ENCODE results near the gene STBD1. TPM values are rescaled to one million over a fixed set of nuclear protein-coding genes. Genes with fewer than 3 reads are reported as not detected.
"Not testable (repeated sequence)": the region's sequence is repeated elsewhere in the genome, so short reads cannot be mapped to it uniquely, and the experiment has no call there.

Gene STBD1
- 0.57 and 1.8 TPM in 2 replicates for total RNA-seq (2014; rRNA removed; shearing (Covaris generic))

DNA sequence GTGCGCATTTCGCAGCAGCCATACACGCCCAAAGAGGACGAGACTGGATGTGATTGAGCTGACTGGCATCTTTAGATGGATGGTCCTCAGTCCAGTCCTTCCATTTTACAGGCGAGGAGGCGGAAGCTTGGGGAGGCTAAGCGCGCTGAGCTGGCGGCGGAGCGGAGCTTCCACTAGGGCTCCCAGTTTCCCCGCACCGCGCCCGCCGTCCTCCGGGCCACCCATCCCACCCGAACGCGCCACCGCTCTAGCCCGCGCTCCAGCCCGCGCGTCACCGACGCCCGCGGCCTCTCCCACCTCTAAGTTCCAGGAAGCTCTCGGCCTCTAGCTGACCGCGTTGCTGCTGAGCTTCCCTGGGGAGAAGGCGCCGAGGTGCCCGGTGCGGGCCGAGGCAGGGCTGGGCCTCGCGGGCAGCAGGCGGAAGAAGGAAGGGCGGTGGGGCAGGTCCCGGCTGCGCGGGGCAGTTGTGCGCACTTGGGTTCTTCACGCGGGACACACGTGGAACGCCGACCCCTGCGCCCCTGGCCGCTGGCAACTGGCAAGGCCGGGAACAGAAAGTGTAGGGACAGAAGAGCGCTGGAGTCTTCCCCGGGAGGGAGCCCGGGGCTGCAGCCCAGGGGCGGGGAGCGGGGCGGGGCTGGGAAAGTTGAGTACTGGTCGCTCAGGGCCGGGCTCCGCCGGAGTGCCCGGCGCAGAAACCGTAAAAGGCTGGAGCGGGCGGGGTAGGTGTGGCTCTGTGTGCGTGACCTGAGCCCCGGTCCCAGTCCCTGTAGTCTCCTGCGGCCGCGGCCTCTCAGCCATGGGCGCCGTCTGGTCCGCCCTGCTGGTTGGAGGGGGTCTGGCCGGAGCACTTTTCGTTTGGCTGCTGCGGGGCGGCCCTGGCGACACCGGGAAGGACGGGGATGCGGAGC lies at the start of gene STBD1:
TSS of gene STBD1 (plus strand) at position 763 of the 911 bp plus-strand sequence. CDS start at position 800, 37 bp downstream.
- DNase-seq (ENCODE audit: low read depth): peak; percentile 42

DNA sequence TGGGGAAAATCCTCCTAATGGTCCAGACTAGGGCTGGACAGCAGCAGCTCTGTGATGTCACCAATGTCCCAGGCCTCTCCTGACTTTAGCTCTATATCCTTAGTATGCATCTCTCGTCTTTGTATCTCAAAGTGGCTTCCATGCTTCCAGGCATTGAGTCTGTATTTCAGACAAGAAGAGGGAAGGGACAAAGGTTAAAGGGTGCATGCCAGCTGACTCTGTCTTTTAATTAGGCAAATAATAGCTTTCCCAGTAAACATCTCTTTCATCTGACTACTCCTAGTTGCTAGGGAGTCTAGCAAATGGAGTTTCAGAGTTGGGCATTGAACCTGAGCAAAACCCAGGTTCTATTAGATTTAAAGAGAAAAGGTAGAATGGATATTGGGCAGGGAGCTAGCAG lies 49.6 kb upstream of the STBD1 start:
- no peak for DNase-seq (ENCODE audit: low read depth)

DNA sequence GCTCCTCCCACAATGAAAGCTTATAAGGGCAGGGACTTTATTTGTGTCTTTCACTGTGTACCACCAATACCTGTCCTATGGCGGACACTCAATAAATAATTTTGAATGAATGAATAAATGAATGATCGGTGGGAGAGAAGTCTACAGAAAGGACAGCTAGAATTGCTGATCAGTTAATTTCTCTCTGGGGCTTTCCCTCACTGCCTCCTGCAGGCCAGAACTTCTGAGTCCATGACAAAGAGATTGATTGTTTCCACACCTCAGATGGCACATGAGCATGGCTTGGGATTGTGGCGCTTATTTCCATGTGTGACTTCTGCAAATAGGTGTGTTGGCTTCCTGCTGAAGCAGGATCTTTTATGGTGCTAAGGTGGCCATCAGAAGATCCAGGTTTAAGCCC lies 48.7 kb upstream of the STBD1 start:
- no peak for DNase-seq (ENCODE audit: low read depth)

DNA sequence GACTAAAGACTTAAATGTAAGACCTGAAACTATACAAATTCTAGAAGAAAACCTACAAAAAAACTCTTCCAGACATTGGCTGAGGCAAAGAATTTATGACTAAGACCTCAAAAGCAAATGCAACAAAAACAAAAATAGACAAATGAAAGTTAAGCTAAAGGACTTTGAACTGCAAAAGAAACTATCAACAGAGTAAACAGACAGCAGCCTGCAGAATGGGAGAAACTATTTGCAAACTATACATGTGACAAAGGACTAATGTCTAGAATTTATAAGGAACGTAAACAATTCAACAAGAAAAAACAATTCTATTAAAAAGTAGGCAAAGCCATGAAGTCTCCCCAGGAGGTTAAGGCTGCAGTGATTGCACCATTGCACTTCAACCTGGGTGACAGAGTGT lies 46.0 kb upstream of the STBD1 start:
- DNase-seq (ENCODE audit: low read depth): no peak

DNA sequence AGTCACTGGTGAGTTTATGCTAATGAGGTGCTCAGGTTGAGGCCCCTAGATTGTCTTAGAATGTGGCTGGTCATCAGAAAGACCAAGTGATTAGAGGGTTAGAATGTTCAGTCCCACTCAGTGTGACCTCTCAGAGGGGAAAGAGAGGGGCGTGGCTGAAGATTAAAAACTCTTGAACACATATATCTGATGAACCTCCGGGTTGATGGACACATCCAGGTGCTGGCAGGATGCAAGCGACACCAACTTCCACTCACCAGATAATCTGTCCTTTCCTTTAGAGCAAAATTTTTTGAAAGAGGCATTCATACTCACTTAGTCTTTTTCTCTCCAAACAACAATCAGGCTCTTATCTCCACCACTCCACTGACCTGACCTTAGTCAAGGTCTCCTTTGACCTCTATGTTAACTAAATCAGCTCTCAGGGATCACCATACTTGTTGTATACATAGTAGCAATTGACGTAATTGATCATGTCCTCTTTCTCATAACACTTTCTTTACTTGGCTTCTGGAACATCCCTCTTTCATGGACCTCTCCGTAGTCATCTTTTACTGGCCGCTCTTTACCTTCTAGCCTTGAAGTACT lies 40.8 kb upstream of the STBD1 start:
- DNase-seq (ENCODE audit: low read depth): no peak

DNA sequence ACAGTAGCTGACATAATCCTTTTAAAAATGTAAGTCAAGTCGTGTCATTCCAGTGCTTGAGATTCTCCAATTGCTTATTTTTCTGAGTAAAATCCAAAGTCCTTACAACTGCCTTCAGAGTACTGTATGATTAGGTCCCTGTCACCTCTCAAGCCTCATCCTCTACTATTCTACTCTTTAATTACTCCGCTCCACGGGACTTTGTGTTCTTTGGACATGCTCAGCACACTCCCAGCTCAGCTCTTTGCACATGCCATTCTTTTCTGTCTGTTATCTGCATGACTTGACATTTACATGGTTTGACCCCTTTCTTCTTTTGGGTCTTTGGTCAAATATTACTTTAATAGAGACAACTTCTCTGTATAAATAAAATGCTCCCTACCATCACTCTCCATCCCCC lies 39.9 kb upstream of the STBD1 start:
- no peak for DNase-seq (ENCODE audit: low read depth)

DNA sequence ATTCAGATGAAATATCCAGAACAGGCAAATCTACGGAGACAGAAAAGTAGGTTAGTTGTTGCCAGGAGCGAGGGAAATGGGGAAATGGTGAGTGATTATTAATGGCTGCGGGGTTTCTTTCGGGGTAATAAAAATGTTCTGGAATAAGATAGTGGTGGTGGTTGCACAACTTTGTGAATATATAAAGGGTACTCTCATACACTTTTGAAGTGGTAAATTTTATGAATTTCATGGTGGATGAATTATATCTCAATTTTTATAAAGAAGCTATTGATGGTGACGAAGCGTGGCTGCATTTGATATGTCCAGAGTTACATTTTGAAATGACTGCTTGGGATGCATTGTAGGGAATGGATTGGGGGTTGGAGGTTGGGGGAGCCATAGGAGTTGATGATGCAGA lies 38.7 kb upstream of the STBD1 start:
- DNase-seq (ENCODE audit: low read depth): no peak

DNA sequence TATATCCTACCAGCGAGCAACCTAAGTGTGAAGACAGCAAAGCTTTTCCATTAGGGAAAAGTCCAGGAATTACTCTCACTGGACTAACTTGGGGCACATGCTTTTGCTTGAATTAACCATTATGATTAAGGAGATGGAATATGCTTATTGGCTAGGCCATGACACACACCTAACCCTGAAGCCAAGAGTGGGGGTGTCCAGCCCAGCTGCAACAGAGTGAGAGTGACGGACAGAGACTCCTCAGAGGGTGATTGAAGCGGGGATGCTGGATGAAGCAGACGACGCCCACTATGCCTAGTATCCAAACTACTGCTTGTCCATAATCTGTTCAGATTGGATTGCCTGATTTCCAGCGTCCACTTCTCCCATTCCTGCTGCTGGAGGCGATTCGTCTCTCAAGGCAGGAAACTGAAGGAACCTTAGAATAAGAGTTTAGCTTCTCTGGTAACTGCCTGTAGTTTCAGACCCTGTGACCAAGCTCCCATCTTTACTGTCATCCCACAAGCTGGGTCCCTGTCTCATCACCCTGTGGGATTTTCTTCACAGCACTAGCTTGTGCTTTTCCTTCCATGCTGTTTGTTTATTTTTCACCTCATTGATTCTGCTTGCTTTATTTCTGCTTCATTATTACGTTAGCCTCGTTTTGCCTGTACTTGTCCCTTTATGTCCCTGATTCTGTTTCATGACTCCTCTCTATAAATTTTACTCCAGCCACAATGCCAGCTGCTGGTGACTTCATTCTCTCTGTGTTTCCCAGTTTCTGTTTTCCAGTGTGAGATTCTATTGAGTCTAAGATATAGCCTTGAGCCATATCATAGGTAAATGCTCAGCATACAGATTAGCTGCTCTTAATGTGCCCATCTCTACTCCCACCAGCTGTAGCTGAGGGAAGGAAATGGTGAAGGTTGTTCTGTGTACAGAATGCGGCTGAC lies 36.0 kb upstream of the STBD1 start:
- DNase-seq (ENCODE audit: low read depth): no peak

DNA sequence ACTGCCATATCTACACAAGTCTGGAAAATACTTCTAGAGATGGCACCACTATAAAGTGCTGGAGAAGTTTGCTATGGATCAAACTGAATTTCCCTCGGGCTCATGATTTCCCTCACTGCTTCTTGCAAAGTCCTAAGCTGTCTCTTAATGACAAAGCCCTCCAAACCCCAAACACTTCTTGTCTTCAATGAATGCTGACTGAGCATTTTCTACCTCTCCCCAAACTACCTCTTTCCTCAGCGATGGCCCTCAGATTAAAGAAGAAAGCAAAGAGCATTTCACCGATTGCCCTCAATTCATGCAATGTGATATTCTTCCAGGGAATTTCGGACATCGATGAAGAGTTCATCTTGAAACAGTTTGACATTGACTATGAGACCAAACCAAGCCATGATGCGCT lies 35.3 kb upstream of the STBD1 start:
- DNase-seq (ENCODE audit: low read depth): no peak

DNA sequence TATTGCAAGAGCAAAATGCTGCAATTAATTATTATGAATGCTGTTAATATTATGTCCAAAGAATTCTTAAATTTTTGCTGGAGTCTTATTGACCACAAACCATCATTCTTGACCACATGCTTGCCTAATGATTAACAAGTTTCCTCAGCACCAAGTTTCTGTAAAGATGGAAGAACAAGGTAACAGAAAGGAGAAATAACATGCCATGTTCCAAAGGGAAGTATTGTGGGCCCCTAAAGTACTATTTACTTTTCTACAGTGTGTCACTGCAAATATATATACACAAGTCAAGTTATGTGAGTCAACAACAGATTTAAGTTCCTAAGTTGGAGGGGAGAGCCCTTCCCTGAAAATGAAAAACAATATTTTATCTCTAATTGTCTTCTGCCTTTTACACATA lies 34.5 kb upstream of the STBD1 start:
- DNase-seq (ENCODE audit: low read depth): no peak

DNA sequence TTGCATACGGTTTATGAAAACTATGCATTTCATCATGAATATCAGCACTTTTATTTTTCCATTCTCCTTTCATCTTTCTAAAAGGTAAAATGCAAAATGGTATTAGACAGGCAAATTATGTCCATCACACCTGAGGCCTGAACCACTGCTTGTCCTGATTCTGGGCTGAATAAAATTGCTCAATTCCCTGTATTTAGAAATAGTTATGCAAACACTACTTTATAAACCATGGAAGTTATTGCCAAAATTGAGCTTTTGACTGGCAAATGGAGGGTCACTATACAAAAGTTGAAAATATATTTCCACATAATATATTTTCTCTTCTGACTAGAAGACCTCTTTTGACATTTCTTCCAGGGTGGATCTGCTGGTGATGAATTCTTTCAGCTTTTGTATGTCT lies 34.0 kb upstream of the STBD1 start:
- DNase-seq (ENCODE audit: low read depth): no peak

DNA sequence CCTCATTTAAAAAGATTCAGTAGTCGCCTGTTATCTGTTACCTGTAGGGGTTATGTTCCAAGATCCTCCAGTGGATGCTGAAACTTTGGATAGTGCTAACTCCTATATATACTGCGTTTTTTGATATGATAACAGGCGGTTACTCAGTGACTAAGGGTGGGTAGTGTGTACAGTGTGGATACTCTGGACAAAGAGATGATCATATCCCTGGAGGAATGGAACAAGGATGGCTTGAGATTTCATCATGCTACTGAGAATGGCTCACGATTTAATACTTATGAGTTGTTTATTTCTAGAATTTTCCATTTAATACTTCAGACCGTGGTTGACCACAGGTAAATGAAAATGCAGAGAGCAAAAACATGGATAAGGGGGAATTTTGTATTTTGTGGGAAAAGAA lies 33.5 kb upstream of the STBD1 start:
- DNase-seq (ENCODE audit: low read depth): no peak

DNA sequence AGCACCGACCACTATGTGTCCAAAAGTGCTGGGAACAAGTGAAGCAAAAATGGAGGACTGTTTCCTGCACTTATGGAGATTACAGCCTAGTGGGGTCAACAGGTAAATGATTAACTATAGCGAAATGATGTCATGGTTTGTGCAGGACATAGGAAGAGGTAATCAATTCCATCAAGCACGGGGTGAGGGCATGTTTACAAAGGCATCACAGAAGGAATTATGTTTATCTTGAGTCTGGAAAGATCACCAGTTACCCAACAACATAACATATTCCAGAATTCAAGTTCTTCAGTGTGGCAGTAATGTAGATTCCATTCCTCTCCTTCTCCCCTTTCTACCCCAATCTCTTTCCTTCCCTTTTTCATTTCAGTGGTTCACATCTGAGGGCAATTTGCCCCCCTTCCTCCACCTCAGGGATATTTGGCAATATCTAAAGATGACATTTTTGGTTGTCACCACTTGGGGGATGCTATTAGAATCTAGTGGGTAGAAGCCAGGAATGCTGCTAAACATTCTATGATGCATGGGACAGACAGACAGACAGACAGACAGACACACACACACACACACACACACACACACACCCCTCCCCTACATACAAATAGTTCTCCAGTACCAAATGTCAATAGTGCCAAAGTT lies 30.9 kb upstream of the STBD1 start:
- no peak for DNase-seq (ENCODE audit: low read depth)

DNA sequence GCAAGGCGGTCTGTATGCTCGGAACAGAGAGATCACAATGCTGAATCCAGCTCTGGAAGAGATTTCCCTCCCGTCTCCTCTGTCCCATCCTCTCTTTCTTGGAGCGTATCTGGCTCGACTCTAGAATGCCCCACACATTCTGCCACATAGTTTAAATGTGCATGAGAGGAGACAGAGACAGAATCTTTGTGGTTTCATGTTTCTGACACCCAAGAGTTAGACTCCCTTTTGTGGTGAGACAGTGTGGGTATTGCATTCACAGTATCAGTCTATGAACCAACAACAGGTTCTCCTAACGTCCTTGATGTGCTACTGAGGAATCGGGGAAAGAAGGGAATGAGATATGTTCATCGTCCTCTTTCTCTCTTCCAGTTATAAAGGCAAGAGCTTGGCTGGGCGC lies 29.7 kb upstream of the STBD1 start:
- no peak for DNase-seq (ENCODE audit: low read depth)

DNA sequence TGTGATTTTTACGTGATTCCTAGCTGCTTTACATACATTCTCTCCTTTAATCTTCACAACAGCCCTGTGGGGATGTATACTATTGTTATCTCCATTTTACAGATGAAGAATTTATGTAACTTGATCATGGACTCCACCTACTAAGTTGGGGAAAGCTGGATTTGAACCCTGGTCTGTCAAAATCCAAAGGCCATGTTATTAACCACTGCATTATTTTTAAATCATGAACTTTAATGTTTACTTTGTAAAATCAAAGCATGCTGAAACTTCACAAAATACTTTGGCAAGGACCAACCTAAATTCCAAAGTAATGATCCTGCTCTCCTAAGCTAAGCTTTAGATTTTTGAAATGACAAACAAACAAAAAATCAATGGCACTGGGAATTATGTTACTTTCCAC lies 28.9 kb upstream of the STBD1 start:
- DNase-seq (ENCODE audit: low read depth): no peak

DNA sequence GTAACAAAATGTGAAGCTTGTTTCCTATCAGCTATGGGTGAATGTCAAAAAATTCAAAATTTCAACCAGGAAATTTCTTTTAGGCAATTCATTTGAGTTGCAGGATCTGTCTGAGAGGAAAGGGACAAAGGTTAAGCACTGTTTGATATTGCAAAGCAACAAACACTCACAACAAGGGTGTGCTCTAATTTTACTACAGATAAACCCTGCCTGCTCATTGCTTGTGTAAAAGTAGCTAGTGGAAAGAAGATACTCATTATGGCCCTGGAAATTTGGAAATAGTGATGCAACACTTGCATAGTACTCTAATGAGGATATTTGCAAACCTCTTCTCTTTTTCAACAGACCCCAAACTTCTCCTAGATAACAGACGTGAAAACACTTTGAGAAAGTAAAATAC lies 27.9 kb upstream of the STBD1 start:
- no peak for DNase-seq (ENCODE audit: low read depth)

DNA sequence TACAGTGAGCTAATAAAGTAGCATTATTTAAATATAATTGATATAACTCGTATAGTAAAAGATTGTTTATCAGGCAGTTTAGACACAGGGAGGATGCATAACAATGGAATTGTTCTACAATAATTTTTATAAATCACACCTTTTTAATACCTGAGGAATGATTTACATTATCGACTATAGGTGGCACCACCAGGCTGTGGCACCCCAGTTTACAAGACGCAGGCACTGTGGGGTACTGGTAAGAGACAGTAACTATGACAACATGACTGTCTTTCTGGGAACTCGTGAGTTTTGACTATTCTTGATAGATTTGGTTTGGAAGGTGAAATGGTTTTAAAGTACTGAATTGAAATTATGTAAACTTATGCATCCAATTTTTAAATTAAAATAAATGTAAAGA lies 27.1 kb upstream of the STBD1 start:
- DNase-seq (ENCODE audit: low read depth): peak; percentile 3

DNA sequence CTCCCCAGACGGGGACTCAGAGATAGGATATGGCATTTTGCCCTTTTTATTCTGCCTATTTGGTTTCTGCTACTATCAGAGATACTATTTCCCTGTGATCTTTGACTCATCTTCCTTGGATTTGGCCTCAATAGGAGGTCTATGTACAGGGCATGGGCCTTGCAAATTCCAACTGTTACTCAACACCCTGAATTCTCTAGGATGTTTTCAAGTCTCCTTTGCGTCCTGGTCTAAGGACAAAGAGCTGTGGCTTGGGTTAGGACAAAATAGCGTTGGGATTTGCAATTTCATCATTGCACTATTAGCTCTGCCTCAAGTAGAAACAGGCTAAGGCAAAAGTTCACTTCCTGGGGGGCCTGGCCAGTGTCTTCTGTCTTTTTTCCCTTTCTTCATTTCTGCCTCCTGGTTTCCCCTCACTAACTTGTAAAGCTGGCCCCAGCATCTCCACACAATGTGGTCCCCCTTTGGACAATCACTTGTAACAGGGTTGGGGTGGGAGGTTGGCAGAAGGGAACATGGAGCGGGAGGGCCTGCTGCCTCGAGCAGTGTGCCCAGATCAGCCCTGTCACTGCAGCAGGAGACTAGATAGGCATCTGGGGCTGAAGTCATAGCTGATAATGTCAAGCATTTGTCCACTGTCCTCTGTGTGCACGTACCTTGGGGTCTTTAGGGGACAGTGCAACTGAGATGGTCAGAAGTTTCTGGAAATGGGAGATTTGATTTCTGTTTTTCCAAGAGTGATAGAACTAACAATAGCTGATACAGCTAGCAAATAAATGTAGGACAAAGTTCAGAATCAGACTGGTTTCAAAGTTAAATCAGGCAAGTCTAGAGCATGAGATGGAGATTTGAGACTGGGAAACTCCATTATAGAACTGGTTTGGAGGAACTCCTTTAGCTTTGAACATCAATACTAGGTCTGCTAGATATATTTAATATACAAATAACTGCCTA lies 25.8 kb upstream of the STBD1 start:
- DNase-seq (ENCODE audit: low read depth): no peak

DNA sequence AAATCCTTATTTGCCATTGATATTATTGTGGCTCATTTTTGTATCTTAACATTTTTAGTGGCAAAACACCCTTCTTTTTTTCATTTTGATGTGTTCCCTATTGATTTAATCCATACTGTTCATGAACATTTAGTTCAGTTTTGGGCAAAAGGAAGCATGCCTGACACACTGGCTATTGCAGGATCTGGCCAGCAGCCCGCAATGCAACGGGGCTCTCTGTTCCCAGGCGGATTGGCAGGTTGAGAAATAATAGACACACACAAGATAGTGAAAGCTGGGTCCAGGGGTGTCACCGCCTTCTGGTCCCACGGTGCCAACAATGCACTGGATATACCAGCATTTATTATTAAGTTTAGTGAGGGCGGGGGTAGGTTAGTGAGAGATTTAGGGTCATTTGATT lies 24.9 kb upstream of the STBD1 start:
- DNase-seq (ENCODE audit: low read depth): not testable (repeated sequence)

DNA sequence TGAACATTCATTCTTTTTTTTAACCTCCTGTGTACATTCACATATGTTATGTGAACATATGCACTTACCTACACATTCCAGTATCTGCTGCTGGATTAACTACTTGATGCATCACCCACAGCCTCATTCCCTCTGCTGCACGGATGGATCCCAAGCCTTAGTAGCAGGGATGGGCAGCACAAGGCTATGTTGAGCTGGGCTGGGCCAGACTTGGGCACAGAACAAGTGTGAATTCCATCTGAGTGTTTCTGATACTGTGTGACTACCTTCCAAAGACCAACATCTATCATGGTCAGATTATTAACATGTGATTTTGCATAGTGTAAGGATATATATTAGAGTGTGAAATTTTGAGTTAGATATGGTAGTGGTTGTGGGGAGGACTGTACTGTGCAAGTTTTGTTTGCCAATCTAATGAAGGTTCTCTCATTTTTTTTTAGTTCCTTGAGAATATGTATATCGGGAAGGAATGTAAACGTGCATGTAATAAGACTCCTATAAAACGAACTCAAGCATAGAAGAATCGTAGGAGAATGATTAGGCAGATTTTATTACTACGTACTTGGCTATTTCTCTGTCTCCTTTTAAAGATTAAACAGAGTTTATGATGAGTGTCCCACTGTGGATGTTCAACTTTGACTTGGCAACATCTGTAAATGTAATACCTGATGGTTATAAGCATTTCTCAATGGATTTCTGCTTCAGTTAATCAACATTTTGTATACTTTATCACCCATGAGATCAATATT lies 23.4 kb upstream of the STBD1 start:
- no peak for DNase-seq (ENCODE audit: low read depth)
